SU-DHL-6 (cell line): ENCODE measurements around the gene TNFAIP1.

Experiments used
- H2AFZ ChIP-seq: fragments of 200-600 bp; sonication (generic); 2 replicates; pipeline ENCODE4 v1.6.1; 2014; ENCODE audit warnings: low read depth, mild to moderate bottlenecking, moderate library complexity, mixed read lengths, antibody characterized with exemption, low read length; ENCODE audit not compliant: severe bottlenecking
- H3F3A ChIP-seq: fragments of 200-600 bp; shearing (Covaris generic); 2 replicates; pipeline ENCODE4 v1.6.0; 2016; ENCODE audit warnings: antibody characterized with exemption, mild to moderate bottlenecking; ENCODE audit not compliant: insufficient read depth
- H3K27ac ChIP-seq: fragments of 200-600 bp; sonication (generic); 2 replicates; pipeline ENCODE4 v1.5.1; 2016; ENCODE audit warnings: low read depth, mild to moderate bottlenecking, low read length, moderate library complexity, mixed read lengths
- H3K27me3 ChIP-seq: fragments of 200-600 bp; sonication (generic), shearing (Covaris generic); 2 replicates; pipeline ENCODE4 v1.6.0; 2014; ENCODE audit warnings: mild to moderate bottlenecking, low read length
- H3K36me3 ChIP-seq: fragments of 200-600 bp; sonication (generic); 2 replicates; pipeline ENCODE4 v1.6.1; 2014; ENCODE audit warnings: mild to moderate bottlenecking, low read length, mixed read lengths
- H3K4me2 ChIP-seq: fragments of 300-600, 200-600 bp; shearing (Covaris generic), sonication (generic); 2 replicates; pipeline ENCODE4 v1.6.0; 2014; ENCODE audit warnings: low read length, low read depth, mild to moderate bottlenecking; ENCODE audit not compliant: poor library complexity, severe bottlenecking
- H3K4me3 ChIP-seq: fragments of 200-600 bp; sonication (generic); 2 replicates; pipeline ENCODE4 v1.5.1; 2014; ENCODE audit warnings: antibody characterized with exemption, low read length, mild to moderate bottlenecking, mixed read lengths; ENCODE audit not compliant: insufficient read depth, poor library complexity, severe bottlenecking
- H3K79me2 ChIP-seq: fragments of 200-600 bp; sonication (generic); 2 replicates; pipeline ENCODE4 v1.6.1; 2014; ENCODE audit warnings: mild to moderate bottlenecking, low read length, moderate library complexity; ENCODE audit not compliant: insufficient read depth
- H3K9ac ChIP-seq: fragments of 200-600 bp; sonication (generic); 2 replicates; pipeline ENCODE4 v1.7.0; 2014; ENCODE audit warnings: mild to moderate bottlenecking, low read length
- H3K9me2 ChIP-seq: fragments of 200-600 bp; sonication (generic); replicated peaks from 2 replicates; pipeline ENCODE4 v1.6.1; 2014; ENCODE audit warnings: low read length; ENCODE audit not compliant: insufficient read depth
- H3K9me3 ChIP-seq: fragments of 200-600 bp; sonication (generic); 2 replicates; pipeline ENCODE4 v1.6.1; 2014; ENCODE audit warnings: low read length, mixed read lengths; ENCODE audit not compliant: insufficient read depth
- H4K20me1 ChIP-seq: fragments of 200-600 bp; sonication (generic); 2 replicates; pipeline ENCODE4 v1.6.1; 2014; ENCODE audit warnings: low read depth, mild to moderate bottlenecking, antibody characterized with exemption, low read length, moderate library complexity, mixed read lengths
- EZH2phosphoT487 ChIP-seq: fragments of 200-600 bp; sonication (generic), shearing (Covaris generic); conservative IDR thresholded peaks from 2 replicates; pipeline ENCODE4 v1.6.1; 2018; ENCODE audit warnings: mild to moderate bottlenecking, antibody characterized with exemption, low read length, moderate library complexity, mixed read lengths
- TF ChIP-seq, protein P1 (sequence below): fragments of 200-600 bp; sonication (generic); IDR thresholded peaks from one replicate; pipeline ENCODE4 v1.5.1; 2017; ENCODE audit warnings: antibody characterized with exemption, mild to moderate bottlenecking, low read length, moderate library complexity; ENCODE audit not compliant: insufficient read depth, poor library complexity, severe bottlenecking

The TNFAIP1 gene

DNA sequence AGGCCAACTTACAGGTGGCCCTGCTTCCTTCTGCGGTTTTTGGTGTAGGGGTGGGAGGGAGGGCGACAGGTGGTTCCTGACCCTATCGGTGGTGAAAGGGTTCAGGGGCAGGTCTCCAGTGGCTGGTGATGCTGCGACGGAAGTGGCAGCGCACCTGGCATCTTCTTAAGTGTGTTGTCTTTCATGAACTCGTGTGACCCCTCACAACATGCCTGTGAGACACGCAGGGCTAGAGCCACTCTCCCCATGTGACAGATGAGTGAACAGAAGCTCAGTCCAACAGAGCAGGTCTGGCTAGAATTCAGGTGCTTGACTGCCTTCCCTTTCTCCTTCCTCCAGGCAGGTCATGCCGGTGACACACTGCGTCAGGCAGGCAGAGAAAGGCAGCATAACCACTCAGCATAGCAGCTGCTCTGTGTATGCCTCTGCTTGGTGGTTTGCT is 8.0 kb downstream of the TNFAIP1 start:
- Histone ChIP-seq H3K4me3 (no peak overlapping the region), H4K20me1 (no peaks in the 10 kb centered on the region), H3K27ac (peak overlapping the region; percentile 43; the same call in 1 of the 2 replicates), H3K27me3 (no peaks in the 10 kb centered on the region), H3K79me2 (no peaks in the 10 kb centered on the region), H3F3A (no peaks in the 10 kb centered on the region), H3K9ac (no peak overlapping the region), H3K4me2 (no peak overlapping the region), H3K9me2 (no peaks in the 10 kb centered on the region), H3K36me3 (no peaks in the 10 kb centered on the region), H2AFZ (no peak overlapping the region), H3K9me3 (no peaks in the 10 kb centered on the region)
- TF ChIP-seq EZH2phosphoT487 = no peak
- TF ChIP-seq, protein P1, sequence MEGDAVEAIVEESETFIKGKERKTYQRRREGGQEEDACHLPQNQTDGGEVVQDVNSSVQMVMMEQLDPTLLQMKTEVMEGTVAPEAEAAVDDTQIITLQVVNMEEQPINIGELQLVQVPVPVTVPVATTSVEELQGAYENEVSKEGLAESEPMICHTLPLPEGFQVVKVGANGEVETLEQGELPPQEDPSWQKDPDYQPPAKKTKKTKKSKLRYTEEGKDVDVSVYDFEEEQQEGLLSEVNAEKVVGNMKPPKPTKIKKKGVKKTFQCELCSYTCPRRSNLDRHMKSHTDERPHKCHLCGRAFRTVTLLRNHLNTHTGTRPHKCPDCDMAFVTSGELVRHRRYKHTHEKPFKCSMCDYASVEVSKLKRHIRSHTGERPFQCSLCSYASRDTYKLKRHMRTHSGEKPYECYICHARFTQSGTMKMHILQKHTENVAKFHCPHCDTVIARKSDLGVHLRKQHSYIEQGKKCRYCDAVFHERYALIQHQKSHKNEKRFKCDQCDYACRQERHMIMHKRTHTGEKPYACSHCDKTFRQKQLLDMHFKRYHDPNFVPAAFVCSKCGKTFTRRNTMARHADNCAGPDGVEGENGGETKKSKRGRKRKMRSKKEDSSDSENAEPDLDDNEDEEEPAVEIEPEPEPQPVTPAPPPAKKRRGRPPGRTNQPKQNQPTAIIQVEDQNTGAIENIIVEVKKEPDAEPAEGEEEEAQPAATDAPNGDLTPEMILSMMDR = no peak

DNA sequence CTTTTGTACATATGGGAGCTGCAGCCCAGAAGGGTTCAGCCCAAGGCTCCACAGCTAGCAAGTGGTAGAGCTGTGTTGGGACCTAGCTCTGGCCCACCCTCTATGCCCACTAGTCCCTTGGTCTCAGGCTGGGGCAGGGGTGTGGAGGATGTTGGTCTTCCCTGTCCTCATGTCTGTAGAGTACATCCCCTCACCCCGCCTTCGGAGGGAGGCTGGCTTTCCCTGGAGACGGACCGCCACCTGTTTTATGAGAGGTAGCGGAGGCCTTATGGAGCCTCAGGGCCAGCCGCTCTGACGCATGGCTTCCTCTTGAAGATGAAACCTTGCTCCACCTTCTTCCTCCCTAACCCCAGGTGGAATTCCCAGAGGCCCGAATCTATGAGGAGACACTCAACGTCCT is 8.4 kb downstream of the TNFAIP1 start:
- Histone ChIP-seq H3K9me3 (no peaks in the 10 kb centered on the region), H4K20me1 (no peaks in the 10 kb centered on the region), H3K36me3 (no peaks in the 10 kb centered on the region), H3K27ac (no peak overlapping the region; the same call in 1 of the 2 replicates), H3K9ac (no peak overlapping the region), H3K4me3 (no peak overlapping the region), H3K9me2 (no peaks in the 10 kb centered on the region), H3K79me2 (no peaks in the 10 kb centered on the region), H3F3A (no peaks in the 10 kb centered on the region), H3K27me3 (no peaks in the 10 kb centered on the region), H2AFZ (no peak overlapping the region), H3K4me2 (no peak overlapping the region)
- TF ChIP-seq EZH2phosphoT487 = no peak
- TF ChIP-seq, protein P1 = no peak

DNA sequence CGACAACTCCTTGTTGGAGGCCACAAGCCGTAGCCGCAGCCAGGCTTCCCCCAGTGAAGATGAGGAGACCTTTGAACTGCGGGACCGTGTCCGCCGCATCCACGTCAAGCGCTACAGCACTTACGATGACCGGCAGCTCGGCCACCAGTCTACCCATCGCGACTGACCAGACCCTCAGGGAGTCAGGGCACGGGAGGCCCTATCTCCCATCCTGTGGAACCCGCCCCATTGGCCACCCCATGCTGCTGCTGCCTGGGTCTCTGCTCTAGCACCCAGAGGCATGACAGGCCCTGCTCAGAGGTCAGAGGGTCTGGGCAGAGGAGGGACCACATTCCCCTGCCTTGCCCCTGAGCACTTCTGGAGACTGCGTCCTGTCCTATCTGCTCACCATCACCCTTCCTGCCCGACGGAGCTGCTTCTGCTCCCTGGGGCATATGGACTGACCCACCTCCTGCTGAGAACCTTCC is 8.9 kb downstream of the TNFAIP1 start:
- no peak for TF ChIP-seq EZH2phosphoT487
- TF ChIP-seq, protein P1 = no peak
- H3F3A ChIP-seq = no peaks in the 10 kb centered on the region
- H3K9me3 ChIP-seq = no peaks in the 10 kb centered on the region
- no peak overlapping the region for H3K4me3 ChIP-seq
- no peak overlapping the region for H3K27ac ChIP-seq
- H3K9ac ChIP-seq = no peak overlapping the region
- no peaks in the 10 kb centered on the region for H3K36me3 ChIP-seq
- H4K20me1 ChIP-seq = no peaks in the 10 kb centered on the region
- no peak overlapping the region for H2AFZ ChIP-seq
- H3K79me2 ChIP-seq = no peaks in the 10 kb centered on the region
- no peaks in the 10 kb centered on the region for H3K27me3 ChIP-seq
- H3K4me2 ChIP-seq = no peak overlapping the region
- no peaks in the 10 kb centered on the region for H3K9me2 ChIP-seq
